Thymus (tissue), 11 donors: ENCODE results near the gene ZNF25. TPM values are rescaled to one million over a fixed set of nuclear protein-coding genes. Genes with fewer than 3 reads are reported as not detected.
"Not testable (repeated sequence)": the region's sequence is repeated elsewhere in the genome, so short reads cannot be mapped to it uniquely, and the experiment has no call there.

Experiments
- DNase-seq, 9 donors: peaks; one replicate each; pipeline ENCODE4 v3.0.0-alpha.2; 2013; ENCODE audit warnings: low spot score in 9 of 9, low read depth in 6 of 9, missing footprints in 1 of 9
- H3K27ac ChIP-seq, 2 donors: one replicate each; pipeline ENCODE4 v1.5.1; 2013; ENCODE audit warnings: control low read depth in 1 of 2, low read depth in 1 of 2, low read length in 1 of 2, mild to moderate bottlenecking in 1 of 2, moderate library complexity in 1 of 2
- H3K27me3 ChIP-seq, 2 donors: one replicate each; pipeline ENCODE4 v1.5.1; 2013; ENCODE audit warnings: low read length in 1 of 2; ENCODE audit not compliant: control insufficient read depth in 2 of 2, insufficient read depth in 1 of 2
- H3K36me3 ChIP-seq, 2 donors: one replicate each; pipeline ENCODE4 v1.5.1; 2013; ENCODE audit warnings: low read length in 1 of 2, mild to moderate bottlenecking in 1 of 2, moderate library complexity in 1 of 2; ENCODE audit not compliant: control insufficient read depth in 2 of 2, insufficient read depth in 2 of 2
- H3K4me1 ChIP-seq, 2 donors: one replicate each; pipeline ENCODE4 v1.5.1; 2013; ENCODE audit warnings: low read length in 2 of 2; ENCODE audit not compliant: control insufficient read depth in 2 of 2, insufficient read depth in 2 of 2
- H3K4me3 ChIP-seq, 2 donors: one replicate each; pipeline ENCODE4 v1.5.1; 2013; ENCODE audit warnings: low read length in 2 of 2, control low read depth in 1 of 2, mild to moderate bottlenecking in 1 of 2
- H3K9me3 ChIP-seq, 2 donors: one replicate each; pipeline ENCODE4 v1.5.1; 2013; ENCODE audit warnings: low read length in 1 of 2, mild to moderate bottlenecking in 1 of 2; ENCODE audit not compliant: control insufficient read depth in 2 of 2, insufficient read depth in 1 of 2
- WGBS: extraction: QIAGEN DNeasy Blood & Tissue Kit; methylation state at CpG from one replicate; pipeline ENCODE4 v1.1.7; 2013; 5-methylcytosine and 5-hydroxymethylcytosine counted together
- polyA plus RNA-seq: library from polyadenylated mRNA; stranded (reverse); fragments of 200-250 nt; gene quantifications from one replicate; pipeline ENCODE4 v1.2.3, GENCODE V29; 2013
- total RNA-seq: library from RNA; stranded (reverse); fragments of 120-200 nt; gene quantifications from one replicate; pipeline ENCODE4 v1.2.4, GENCODE V29; 2013
- donor health status: healthy.

ZNF25 gene
- total and polyA plus RNA-seq, 2 donors, result 5.0 to 10.4 TPM

- H3K9me3 ChIP-seq, result peaks cover 1 to 10% of the 10 kb centered on the region in 2 donors
- H3K4me3 ChIP-seq, DNase-seq, H3K36me3 ChIP-seq, H3K27ac ChIP-seq, H3K27me3 ChIP-seq, H3K4me1 ChIP-seq: not testable (repeated sequence)
- 84% methylated on average over 7 of the region's 7 CpGs for WGBS
Measured at GRCh38 chr10:37908165-37908564, 68.3 kb downstream of the ZNF25 start.

DNA sequence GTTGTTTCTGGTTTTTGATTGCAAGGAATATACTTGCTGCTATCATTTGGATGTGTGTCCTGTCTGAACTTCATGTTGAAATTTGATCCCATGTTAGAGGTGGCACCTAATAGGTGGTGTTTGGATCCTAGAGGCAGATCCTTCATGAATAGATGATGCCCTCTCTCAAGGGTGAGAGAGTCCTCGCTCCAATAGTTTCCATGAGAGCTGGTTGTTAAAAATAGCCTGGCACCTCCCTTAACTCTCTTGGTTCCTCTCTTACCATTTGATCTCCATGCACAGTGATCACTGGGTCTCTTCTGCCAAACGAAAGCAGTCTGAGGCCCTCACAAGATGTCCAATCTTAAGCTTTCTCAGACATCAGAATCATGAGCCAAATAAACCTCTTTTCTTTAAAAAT lies 70.1 kb downstream of the ZNF25 start:
- H3K9me3 ChIP-seq, result peaks cover 1 to 7% of the 10 kb centered on the region in 2 donors

More for the DNA sequence above, 70.1 kb downstream of the ZNF25 start:
- Histone ChIP-seq H3K27me3 (no peaks in the 10 kb centered on the region), H3K27ac (no peak overlapping the region), H3K4me3 (no peak overlapping the region), H3K4me1 (no peaks in the 10 kb centered on the region), H3K36me3 (no peaks in the 10 kb centered on the region)
- no peak for DNase-seq
- WGBS, result 65% methylated on average over 2 of the region's 2 CpGs

Other genes with a start within 250 kb of the ZNF25 start
- 8.8 TPM for gene ZNF248, start 119.0 kb downstream of the ZNF25 start, total RNA-seq
- gene ZNF248, start 119.0 kb downstream of the ZNF25 start, polyA plus RNA-seq, result 7.6 TPM
- 20.8 TPM for gene ZNF33A, start 34.0 kb upstream of the ZNF25 start, total RNA-seq
- 14.0 TPM for gene ZNF33A, start 34.0 kb upstream of the ZNF25 start, polyA plus RNA-seq
- gene ZNF37A, start 117.7 kb upstream of the ZNF25 start, total RNA-seq, result 6.0 TPM
- 7.0 TPM for gene ZNF37A, start 117.7 kb upstream of the ZNF25 start, polyA plus RNA-seq